TTC549 (cell line): ENCODE data around the gene ECM2.
"Not testable (repeated sequence)": the region's sequence is repeated elsewhere in the genome, so short reads cannot be mapped to it uniquely, and the experiment has no call there.

Experiments used
- FAIRE-seq: peaks from 2 replicates; lab custom pipeline; 2012; peaks lifted over from hg19 to GRCh38; lab: Jason Lieb, UNC

The ECM2 gene

GRCh38 chr9:92535940-92536850 lies at the start of gene ECM2:
ECM2 (minus strand) TSS chr9:92535990; CDS start chr9:92522866, 13,124 bp downstream.
- no peak for FAIRE-seq

DNA sequence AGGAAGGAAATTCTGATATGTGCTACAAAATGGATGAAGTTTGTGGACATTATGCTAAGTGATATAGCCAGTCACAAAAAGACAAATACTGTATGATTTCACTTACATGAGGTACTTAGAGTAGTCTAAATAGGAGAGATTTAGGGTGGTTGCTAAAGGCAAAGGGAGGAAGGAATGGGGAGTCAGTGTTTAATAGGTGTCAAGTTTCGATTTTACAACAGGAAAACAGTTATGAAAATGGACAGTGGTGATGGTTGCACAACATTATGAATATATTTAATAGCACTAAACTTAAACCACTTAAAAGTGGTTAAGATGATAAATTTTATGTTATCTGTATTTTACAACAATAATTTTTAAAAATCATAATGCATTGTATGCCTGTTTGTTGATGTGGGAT lies 40.4 kb upstream of the ECM2 start:
- FAIRE-seq, result no peak

DNA sequence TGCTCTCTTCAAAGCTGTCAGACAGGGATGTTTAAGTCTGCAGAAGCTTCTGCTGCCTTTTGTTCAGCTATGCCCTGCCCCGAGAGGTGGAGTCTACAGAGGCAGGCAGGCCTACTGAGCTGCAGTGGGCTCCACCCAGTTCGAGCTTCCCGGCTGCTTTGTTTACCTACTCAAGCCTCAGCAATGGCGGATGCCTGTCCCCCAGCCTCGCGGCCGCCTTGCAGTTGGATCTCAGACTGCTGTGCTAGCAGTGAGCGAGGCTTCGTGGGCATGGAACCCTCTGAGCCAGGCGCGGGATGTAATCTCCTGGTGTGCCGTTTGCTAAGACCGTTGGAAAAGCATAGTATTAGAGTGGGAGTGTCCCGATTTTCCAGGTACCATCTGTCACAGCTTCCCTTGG lies 37.8 kb upstream of the ECM2 start:
- not testable (repeated sequence) for FAIRE-seq

DNA sequence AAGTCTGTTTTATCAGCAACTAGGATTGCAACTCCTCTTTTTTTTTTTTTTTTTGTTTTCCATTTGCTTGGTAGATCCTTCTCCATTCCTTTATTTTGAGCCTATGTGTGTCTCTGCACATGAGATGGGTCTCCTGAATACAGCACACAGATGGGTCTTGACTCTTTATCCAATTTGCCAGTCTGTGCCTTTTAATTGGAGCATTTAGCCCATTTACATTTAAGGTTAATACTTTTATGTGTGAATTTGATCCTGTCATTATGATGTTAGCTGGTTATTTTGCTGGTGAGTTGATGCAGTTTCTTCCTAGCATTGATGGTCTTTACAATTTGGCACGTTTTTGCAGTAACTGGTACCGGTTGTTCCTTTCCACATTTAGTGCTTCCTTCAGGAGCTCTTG lies 36.1 kb upstream of the ECM2 start:
- not testable (repeated sequence) for FAIRE-seq

- no peak for FAIRE-seq
Observed at GRCh38 chr9:92564982-92565381, 29.2 kb upstream of the ECM2 start.

DNA sequence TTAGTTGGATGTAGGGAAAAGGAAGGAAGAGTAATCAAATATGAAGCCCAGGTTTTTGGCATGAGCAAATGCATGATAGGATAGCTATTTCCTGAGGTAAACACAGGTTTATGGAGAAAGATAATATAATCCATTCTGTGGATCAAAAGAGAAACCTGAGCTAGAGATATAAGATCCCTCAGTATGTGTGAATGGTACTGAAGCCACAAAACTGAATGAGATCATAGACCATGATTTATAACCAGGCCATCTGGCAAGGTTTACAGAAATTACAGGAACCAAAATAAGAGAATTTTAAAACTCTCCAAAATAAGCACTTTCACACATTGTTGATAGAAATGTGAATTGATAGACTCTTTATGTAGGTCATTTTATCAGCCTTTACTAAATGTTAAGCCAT lies 28.7 kb upstream of the ECM2 start:
- no peak for FAIRE-seq

GRCh38 chr9:92563116-92564100 lies 27.6 kb upstream of the ECM2 start:
- no peak for FAIRE-seq

- no peak for FAIRE-seq
Observed at GRCh38 chr9:92562461-92562967, 26.7 kb upstream of the ECM2 start.

DNA sequence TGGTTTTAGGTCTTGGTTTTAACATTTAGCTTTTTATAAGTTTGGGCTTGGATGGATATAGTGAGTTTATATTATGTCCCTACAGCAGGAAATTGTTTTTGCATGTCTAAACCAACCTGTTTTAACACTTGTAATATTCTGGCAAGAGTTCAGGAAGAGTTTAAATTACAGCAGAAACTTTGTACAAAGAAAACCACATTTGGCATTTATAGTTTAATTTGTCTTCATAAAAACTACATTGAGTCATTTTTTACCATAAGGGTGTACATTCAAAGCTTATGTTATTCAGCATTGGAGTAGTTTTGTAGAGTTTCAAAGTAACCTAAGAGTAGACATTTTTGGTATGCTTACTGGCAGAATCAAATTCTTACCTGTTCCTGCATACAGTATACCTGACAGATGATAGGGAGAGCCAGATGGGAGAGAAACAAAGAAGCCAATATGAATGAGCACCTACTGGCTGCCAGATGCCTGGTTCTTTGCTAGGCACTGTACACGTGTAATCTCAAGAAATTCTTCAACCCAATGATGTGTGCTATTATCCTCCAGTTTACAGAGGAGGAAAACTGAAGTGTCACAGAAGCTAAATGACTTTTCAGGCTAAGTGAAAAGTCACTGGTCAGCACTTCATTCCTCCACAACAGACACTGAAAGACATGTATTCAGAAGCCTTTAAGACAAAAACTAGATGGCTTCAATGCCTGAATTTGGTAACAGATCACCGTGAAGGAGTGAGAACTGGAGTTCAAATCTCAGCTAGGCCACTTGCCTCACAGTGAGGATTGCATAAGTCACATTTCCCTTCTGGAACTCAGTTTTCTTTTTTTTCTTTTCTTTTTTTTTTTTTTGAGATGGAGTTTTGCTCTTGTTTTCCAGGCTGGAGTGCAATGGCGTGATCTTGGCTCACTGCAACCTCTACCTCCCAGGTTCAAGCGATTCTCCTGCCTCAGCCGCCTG lies 25.9 kb upstream of the ECM2 start:
- no peak for FAIRE-seq

GRCh38 chr9:92558612-92559374 lies 23.0 kb upstream of the ECM2 start:
- FAIRE-seq, result no peak

DNA sequence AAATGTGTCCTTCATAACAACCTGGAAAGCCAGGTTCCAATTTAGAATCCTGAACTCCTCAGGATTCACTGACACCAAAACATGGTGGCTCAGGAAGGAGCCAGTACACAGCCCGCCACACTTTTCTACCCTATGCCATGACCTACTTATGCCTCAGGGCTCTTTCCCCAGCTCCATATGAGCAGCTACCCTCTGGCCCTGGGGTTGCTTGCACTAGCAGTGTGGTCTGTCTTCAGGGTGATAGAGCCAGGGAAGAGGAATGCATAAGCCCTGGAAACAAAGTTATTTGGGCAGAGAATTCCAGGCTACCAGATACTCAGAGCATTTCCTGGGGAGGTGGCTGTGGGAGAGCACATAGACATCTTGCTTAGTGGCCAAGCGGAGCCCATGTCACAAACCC lies 15.0 kb upstream of the ECM2 start:
- no peak for FAIRE-seq

- no peak for FAIRE-seq
Observed at GRCh38 chr9:92547356-92547755, 11.6 kb upstream of the ECM2 start.

DNA sequence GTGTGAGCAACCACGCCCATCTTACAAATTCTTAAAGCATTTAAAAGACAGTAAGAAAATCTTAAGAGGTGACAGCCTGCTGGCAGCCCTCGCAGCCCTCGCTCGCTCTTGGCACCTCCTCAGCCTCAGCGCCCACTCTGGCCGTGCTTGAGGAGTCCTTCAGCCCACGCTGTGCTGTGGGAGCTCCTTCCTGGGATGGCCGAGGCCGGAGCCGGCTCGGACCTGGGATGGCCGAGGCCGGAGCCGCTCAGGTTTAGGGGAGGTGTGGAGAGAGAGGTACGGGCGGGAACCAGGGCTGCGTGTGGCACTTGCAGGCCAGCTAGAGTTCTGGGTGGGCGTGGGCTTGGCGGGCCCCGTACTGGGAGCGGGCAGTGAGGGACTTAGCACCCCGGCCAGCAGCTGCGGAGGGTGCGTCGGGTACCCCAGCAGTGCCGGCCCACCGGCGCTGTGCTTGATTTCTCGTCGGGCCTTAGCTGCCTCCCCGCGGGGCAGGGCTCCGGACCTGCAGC lies 9.3 kb upstream of the ECM2 start:
- no peak for FAIRE-seq

DNA sequence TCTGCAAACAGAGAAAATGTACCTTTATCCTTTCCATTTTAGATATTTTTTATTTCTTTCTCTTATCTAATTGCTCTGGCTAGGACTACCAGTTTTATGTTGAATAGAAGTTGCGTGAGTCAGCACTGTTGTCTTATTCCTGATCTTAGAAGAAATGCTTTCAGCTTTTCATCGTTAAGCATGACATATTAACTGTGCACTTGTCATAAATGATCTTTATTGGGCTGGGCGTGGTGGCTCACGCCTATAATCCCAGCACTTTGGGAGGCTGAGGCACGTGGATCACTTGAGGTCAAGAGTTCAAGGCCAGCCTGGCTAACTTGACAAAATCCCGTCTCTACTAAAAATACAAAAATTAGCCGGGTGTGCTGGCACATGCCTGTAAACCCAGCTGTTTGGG lies 8.2 kb upstream of the ECM2 start:
- no peak for FAIRE-seq

DNA sequence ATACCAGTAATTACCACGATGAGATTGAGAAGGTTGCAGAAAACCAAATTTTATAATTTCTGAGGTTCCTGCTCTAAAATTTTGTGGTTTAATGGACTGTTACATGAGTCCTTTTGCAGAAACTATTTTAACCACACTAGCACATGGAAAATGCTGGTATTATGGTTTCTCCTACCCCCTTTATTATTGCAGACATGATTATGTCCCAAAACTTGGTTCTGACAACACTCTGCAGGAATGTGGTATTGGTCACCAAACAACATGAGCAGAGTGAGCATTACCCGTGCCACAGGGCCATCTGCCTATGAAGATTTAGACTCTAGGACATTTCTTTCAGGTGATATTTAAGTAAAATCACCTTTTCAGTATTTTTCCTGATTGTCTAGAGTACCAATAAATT lies 2.8 kb upstream of the ECM2 start:
- FAIRE-seq, result no peak

GRCh38 chr9:92534674-92535073 lies 1.1 kb downstream of the ECM2 start:
- FAIRE-seq, result no peak

- no peak for FAIRE-seq
Observed at GRCh38 chr9:92534204-92534603, 1.6 kb downstream of the ECM2 start.

DNA sequence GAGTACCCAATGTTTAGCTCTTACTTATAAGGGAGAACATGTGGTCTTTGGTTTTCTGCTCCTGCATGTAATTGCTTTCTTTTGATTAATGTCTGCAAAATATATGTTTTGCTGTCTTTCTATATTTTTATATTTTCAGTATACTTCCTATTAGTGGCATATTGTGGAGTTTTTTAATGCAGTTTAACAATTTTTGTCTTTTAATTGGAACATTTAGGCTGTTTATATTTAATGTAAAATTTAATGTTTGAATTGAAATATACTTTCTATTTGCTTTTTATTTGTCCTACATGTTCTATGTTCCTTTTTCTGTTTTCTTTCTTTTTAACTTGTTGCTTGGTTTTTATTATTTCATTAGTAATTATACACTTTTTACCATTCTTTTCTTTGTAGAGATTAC lies 4.9 kb downstream of the ECM2 start:
- FAIRE-seq, result no peak

DNA sequence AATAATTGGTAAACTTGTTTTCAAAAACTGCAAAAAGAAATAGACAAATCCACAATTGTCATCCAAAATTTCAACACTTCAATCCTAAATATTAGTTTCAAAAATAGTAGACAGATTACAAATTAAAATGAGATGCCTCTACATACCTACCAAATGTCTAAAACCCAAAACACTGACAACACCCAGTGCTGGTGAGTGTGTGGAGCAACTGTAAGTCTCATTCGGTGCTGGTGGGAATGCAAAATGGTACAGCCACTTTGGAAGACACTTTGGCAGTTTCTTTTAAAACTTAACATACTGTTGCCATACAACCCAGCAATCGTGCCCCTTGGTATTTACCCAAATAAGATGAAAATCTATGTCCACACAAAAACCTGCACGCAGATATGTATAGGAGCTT lies 6.7 kb downstream of the ECM2 start:
- FAIRE-seq, result no peak

- no peak for FAIRE-seq
Observed at GRCh38 chr9:92528522-92528849, 7.3 kb downstream of the ECM2 start.
